BLaER1 treated with 17β-estradiol and CSF1 and Interleukin-3, amounts not matched to agents 10 nM and 100 nM (cell line): ENCODE measurements around the gene EIF5A.

ENCODE experiments used
- H3K27ac ChIP-seq, 11 experiments: shearing (Covaris generic); formaldehyde crosslinking; 2 replicates each; pipeline ENCODE4 v1.8.1; 2022
- H3K27me3 ChIP-seq, 11 experiments: shearing (Covaris generic); formaldehyde crosslinking; 2 replicates each; pipeline ENCODE4 v1.8.1; 2022
- H3K36me3 ChIP-seq, 11 experiments: shearing (Covaris generic); formaldehyde crosslinking; 2 replicates each; pipeline ENCODE4 v1.8.1; 2022
- H3K4me1 ChIP-seq, 10 experiments: shearing (Covaris generic); formaldehyde crosslinking; 2 replicates each; pipeline ENCODE4 v1.8.1; 2022
- H3K4me2 ChIP-seq, 11 experiments: shearing (Covaris generic); formaldehyde crosslinking; 2 replicates each; pipeline ENCODE4 v1.8.1; 2022
- H3K4me3 ChIP-seq, 10 experiments: shearing (Covaris generic); formaldehyde crosslinking; 2 replicates each; pipeline ENCODE4 v1.8.1; 2022
- H3K9ac ChIP-seq, 11 experiments: shearing (Covaris generic); formaldehyde crosslinking; 2 replicates each; pipeline ENCODE4 v1.8.1; 2022
- H3K9me3 ChIP-seq, 11 experiments: shearing (Covaris generic); formaldehyde crosslinking; replicated peaks in 1 of 11; 2 replicates each; pipeline ENCODE4 v1.8.1; 2022
- H4K20me1 ChIP-seq, 11 experiments: shearing (Covaris generic); formaldehyde crosslinking; 2 replicates each; pipeline ENCODE4 v1.8.1; 2022
- Cebpa-rat ChIP-seq, 11 experiments: shearing (Covaris generic); IDR thresholded peaks; 2 replicates each; pipeline ENCODE4 v1.8.1; 2022

EIF5A gene

DNA sequence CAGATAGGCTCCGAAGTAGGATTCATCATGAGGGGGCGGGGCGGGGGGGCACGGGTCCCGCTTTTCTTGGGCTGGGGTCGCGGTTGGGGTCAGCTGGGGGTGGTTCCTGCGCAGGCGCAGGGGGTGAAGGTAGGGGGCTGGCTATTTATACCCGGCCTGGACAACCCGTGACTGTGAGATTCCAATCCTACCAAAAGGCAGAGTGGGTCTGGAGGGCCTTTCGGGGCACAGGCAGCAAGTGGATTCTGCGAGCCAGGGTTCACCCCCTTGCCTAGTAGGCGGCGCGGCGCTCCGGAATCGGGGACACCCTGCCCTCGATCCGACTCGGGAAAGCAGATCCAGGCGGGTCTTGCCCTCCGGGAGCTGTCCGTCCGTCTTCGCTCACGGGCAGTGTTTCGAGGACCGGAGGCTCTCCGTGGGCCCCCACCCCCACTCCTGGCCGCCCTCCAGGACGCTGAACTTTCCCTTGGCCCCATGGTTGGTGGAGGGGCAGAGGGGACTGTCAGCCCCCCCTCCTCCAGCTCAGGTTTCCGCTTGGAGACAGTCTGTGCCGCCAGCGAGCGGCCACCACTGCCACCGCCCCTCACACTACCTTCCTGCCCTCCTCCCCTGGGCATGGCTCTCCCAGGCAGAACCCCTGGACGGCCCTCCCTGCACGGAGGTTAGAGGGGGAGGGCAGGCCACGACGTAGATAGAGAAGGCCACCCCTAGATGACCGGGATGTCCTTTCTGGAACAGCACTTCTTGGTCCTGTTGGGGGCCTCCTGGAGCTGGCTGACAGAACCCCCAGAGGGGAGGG is 25.3 kb upstream of the EIF5A start:
- Histone ChIP-seq H3K27me3 (peaks cover 7 to 16% (median 11%) of the 10 kb centered on the region in 11 experiments; a peak in 19 of 22 replicates), H3K27ac (peak overlapping the region in 9 of 11 experiments; percentile 8 to 74 (median 45); a peak in 10 of 22 replicates), H3K4me1 (peaks cover 26 to 46% (median 36%) of the 10 kb centered on the region in 10 experiments), H3K9ac (peak overlapping the region; percentile 55 to 83 (median 72); a peak in 21 of 22 replicates), H3K36me3 (no peaks in the 10 kb centered on the region), H4K20me1 (no peaks in the 10 kb centered on the region; a peak in 2 of 22 replicates), H3K4me3 (peak overlapping the region; percentile 58 to 75 (median 64)), H3K4me2 (peak overlapping the region; percentile 98 to 100 (median 100)), H3K9me3 (no peaks in the 10 kb centered on the region)
- no peak for TF ChIP-seq Cebpa-rat (IDR thresholded peaks at IDR 0.05)

DNA sequence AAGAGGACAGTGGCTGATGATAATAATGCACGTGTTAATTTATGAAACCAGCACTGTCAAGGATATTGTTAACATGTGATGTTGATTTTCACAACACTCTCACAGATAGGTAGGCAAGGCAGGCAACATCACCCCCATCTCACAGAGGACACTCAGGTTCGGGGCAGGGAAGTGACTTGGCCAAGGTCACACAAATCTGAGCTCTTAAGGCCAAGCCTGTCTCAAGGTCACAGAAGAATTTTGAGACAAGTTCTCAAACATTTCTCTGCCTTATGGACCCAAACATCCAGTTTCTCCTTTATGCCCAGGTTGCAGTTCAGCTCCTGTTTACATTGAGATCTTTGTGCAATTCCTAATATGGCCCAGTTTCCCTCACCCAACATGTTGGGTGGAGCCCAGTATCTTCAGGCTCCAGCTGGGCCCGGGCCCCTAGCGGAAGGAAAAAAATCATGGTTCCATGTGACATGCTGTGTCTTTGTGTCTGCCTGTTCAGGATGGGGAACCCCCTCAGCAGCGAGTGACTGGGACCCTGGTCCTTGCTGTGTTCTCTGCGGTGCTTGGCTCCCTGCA is 24.6 kb upstream of the EIF5A start:
- H3K9ac ChIP-seq: peak overlapping the region in 8 of 11 experiments; percentile 17 to 83 (median 71); a peak in 6 of 22 replicates
- no peaks in the 10 kb centered on the region; a peak in 2 of 22 replicates for H4K20me1 ChIP-seq
- TF ChIP-seq Cebpa-rat (IDR thresholded peaks at IDR 0.05): no peak
- H3K4me2 ChIP-seq: peak overlapping the region; percentile 98 to 100 (median 100)
- H3K4me1 ChIP-seq: peaks cover 26 to 46% (median 36%) of the 10 kb centered on the region in 10 experiments
- H3K27ac ChIP-seq: peak overlapping the region in 4 of 11 experiments; percentile 22 to 52 (median 36); a peak in 4 of 22 replicates
- H3K27me3 ChIP-seq: peaks cover 7 to 17% (median 11%) of the 10 kb centered on the region in 11 experiments; a peak in 19 of 22 replicates
- H3K4me3 ChIP-seq: peak overlapping the region in 7 of 10 experiments; percentile 4 to 68 (median 64); a peak in 7 of 20 replicates
- H3K9me3 ChIP-seq: no peaks in the 10 kb centered on the region
- no peaks in the 10 kb centered on the region for H3K36me3 ChIP-seq

DNA sequence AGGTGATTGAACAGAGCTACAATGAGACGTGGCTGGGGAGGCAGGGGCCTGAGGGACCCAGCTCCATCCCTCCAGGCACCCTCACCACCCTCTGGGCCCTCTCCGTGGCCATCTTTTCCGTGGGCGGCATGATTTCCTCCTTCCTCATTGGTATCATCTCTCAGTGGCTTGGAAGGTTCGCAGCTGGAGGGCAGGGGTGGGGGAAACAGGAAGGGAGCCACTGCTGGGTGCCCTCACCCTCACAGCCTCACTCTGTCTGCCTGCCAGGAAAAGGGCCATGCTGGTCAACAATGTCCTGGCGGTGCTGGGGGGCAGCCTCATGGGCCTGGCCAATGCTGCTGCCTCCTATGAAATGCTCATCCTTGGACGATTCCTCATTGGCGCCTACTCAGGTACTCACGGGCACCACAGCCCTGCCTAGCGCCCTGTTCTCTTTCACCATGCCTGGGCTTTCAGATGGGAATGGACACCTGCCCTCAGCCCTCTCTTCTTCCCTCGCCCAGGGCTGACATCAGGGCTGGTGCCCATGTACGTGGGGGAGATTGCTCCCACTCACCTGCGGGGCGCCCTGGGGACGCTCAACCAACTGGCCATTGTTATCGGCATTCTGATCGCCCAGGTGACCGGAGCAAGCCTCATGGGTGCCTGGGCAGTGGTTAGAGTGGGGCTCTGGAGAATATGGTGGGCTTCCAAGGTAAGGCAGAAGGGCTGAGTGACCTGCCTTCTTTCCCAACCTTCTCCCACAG is 23.8 kb upstream of the EIF5A start:
- peak overlapping the region in 3 of 11 experiments; percentile 17 to 40 (median 18); a peak in 3 of 22 replicates for H3K9ac ChIP-seq
- peak overlapping the region in 3 of 11 experiments; percentile 22 to 52 (median 39); a peak in 4 of 22 replicates for H3K27ac ChIP-seq
- H3K4me3 ChIP-seq: peak overlapping the region in 1 of 10 experiments; percentile 4; a peak in 1 of 20 replicates
- H3K4me1 ChIP-seq: peaks cover 26 to 46% (median 36%) of the 10 kb centered on the region in 10 experiments
- H3K27me3 ChIP-seq: peaks cover 7 to 21% (median 11%) of the 10 kb centered on the region in 11 experiments; a peak in 19 of 22 replicates
- no peaks in the 10 kb centered on the region for H3K9me3 ChIP-seq
- H4K20me1 ChIP-seq: no peaks in the 10 kb centered on the region; a peak in 2 of 22 replicates
- H3K36me3 ChIP-seq: no peaks in the 10 kb centered on the region
- H3K4me2 ChIP-seq: peak overlapping the region; percentile 98 to 100 (median 100)
- no peak for TF ChIP-seq Cebpa-rat (IDR thresholded peaks at IDR 0.05)

DNA sequence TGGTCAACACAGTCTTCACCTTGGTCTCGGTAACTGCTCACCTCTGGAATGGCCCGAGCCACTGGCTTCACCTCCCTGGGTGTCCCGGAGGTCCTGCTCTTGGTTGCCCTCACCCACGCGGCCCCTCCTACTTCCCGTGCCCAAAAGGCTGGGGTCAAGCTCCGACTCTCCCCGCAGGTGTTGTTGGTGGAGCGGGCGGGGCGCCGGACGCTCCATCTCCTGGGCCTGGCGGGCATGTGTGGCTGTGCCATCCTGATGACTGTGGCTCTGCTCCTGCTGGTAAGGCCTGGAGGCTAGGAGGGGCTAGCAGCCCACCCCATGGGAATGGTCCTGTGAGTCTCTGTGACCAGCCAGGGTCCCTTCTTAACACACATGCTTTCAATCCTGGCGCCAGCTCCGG is 22.5 kb upstream of the EIF5A start:
- Histone ChIP-seq H3K4me1 (peaks cover 26 to 46% (median 36%) of the 10 kb centered on the region in 10 experiments), H3K4me2 (no peak overlapping the region), H3K36me3 (no peaks in the 10 kb centered on the region), H3K27me3 (peaks cover 7 to 21% (median 11%) of the 10 kb centered on the region in 11 experiments; a peak in 19 of 22 replicates), H3K9ac (no peak overlapping the region), H3K27ac (no peak overlapping the region), H3K4me3 (no peak overlapping the region), H4K20me1 (no peaks in the 10 kb centered on the region; a peak in 2 of 22 replicates), H3K9me3 (no peaks in the 10 kb centered on the region)
- no peak for TF ChIP-seq Cebpa-rat (IDR thresholded peaks at IDR 0.05)

DNA sequence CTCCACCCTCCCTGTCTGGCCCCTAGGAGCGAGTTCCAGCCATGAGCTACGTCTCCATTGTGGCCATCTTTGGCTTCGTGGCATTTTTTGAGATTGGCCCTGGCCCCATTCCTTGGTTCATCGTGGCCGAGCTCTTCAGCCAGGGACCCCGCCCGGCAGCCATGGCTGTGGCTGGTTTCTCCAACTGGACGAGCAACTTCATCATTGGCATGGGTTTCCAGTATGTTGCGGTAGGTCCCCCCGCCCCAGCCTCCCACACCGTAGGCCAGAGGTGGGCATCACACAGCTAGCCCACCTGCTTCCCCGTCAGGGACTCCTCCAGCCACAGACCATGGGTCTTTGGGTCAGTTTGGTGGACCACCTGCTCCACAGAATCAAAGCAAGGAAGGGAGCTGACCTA is 21.7 kb upstream of the EIF5A start:
- peaks cover 8 to 29% (median 16%) of the 10 kb centered on the region in 11 experiments; a peak in 20 of 22 replicates for H3K27me3 ChIP-seq
- no peak overlapping the region for H3K4me3 ChIP-seq

DNA sequence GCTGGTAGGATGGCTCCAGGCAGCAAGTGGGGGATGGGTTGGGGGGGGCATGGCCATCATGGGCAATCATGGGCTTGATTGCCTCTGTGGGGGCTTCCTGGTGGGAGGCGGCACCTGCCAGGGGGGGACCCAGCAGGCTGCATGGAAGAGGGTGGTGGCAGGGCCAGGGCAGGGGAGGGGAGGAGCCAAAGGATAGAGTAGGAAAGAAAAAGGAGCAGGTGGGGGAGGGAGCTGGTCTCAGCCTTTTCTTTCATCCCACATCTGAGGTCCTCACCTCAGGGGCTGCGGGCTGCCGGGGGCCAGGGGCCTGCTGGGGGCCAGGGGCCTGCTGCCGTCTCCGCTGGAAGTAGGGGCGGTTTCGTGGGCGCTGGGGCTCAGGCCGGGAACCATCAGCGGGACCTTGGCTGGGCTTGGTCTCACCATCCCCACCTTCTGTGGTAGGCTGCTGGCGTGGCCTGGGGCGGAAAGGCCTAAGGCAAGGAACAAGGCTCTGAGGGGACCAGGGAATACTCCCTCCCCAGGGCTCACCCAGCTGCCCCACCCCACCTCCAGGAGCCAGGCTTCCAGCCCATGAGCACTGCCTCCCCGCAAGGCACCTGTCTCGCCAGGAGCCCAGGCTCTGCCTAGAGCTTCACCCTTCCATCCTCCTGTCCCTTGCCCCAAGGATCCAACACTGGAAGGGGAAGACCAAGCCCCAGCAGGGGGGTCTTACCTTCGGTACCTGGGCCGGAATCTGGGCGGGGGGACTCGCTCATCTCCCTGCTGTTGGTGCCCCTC is 18.0 kb upstream of the EIF5A start:
- no peak overlapping the region for H3K27ac ChIP-seq
- H3K9ac ChIP-seq: no peak overlapping the region
- H3K9me3 ChIP-seq: no peaks in the 10 kb centered on the region
- H4K20me1 ChIP-seq: peaks cover 0 to 11% (median 0%) of the 10 kb centered on the region in 11 experiments; a peak in 3 of 22 replicates
- no peak for TF ChIP-seq Cebpa-rat (IDR thresholded peaks at IDR 0.05)
- H3K4me2 ChIP-seq: no peak overlapping the region
- H3K4me1 ChIP-seq: peaks cover 0 to 29% (median 25%) of the 10 kb centered on the region in 10 experiments; a peak in 17 of 20 replicates
- H3K27me3 ChIP-seq: peaks cover 32 to 53% (median 40%) of the 10 kb centered on the region in 11 experiments
- H3K36me3 ChIP-seq: no peaks in the 10 kb centered on the region
- H3K4me3 ChIP-seq: no peak overlapping the region

More for the DNA sequence above, 21.7 kb upstream of the EIF5A start:
- H3K27ac ChIP-seq: no peak overlapping the region
- no peak overlapping the region for H3K9ac ChIP-seq
- no peak for TF ChIP-seq Cebpa-rat (IDR thresholded peaks at IDR 0.05)
- no peaks in the 10 kb centered on the region; a peak in 2 of 22 replicates for H4K20me1 ChIP-seq
- H3K4me1 ChIP-seq: peaks cover 26 to 42% (median 35%) of the 10 kb centered on the region in 10 experiments
- no peaks in the 10 kb centered on the region for H3K36me3 ChIP-seq
- no peak overlapping the region for H3K4me2 ChIP-seq
- no peaks in the 10 kb centered on the region for H3K9me3 ChIP-seq

DNA sequence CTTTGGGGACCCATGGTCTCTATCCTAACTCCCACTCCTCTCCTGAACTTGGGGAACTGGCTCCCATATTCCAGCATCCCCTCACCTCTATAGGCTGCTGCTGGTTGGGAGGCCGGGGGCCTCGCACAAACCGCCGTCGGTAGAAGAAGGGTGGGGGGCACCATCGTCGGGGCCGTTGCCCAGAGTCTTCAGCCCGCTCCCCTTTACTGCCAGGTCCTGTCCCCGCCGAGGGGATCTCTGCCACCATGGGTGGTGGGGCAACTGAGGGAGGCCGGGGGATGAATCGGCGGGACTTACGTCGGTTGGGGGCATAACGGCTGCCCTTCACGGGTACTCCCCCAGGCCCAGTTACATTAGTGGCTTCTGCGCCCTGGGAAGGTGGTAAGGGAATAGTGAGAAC is 17.3 kb upstream of the EIF5A start:
- Histone ChIP-seq H3K27ac (no peak overlapping the region), H3K9ac (no peak overlapping the region), H4K20me1 (peaks cover 0 to 11% (median 0%) of the 10 kb centered on the region in 11 experiments; a peak in 3 of 22 replicates), H3K4me1 (peaks cover 4 to 33% (median 30%) of the 10 kb centered on the region in 10 experiments; a peak in 19 of 20 replicates), H3K9me3 (no peaks in the 10 kb centered on the region), H3K4me3 (no peak overlapping the region), H3K4me2 (no peak overlapping the region), H3K27me3 (peaks cover 39 to 61% (median 47%) of the 10 kb centered on the region in 11 experiments), H3K36me3 (no peaks in the 10 kb centered on the region)
- TF ChIP-seq Cebpa-rat (IDR thresholded peaks at IDR 0.05): no peak

DNA sequence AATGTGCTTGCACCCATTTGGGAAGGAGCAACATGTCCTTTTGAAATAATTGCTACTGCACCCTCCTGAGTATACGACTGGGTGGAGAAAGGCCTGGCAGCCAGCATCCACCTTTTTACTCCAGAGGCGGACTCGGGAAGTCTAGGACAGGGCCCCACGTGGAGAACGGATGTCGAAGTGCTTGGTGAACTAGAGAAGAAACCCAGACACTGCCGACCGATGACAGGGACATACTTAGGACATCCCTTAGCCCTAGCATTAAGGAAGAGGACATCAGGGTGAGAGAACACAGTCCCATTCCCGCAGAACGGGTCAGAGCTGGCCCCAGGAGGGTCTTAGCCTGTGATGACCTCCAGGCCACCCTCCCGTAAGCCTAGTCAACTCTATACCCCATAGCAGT is 16.7 kb upstream of the EIF5A start:
- Histone ChIP-seq H3K27ac (no peak overlapping the region), H3K4me1 (peaks cover 4 to 39% (median 36%) of the 10 kb centered on the region in 10 experiments; a peak in 19 of 20 replicates), H3K36me3 (no peaks in the 10 kb centered on the region), H4K20me1 (peaks cover 0 to 13% (median 0%) of the 10 kb centered on the region in 11 experiments; a peak in 3 of 22 replicates), H3K27me3 (peaks cover 44 to 66% (median 52%) of the 10 kb centered on the region in 11 experiments), H3K4me2 (no peak overlapping the region), H3K9ac (no peak overlapping the region), H3K4me3 (no peak overlapping the region), H3K9me3 (no peaks in the 10 kb centered on the region)
- TF ChIP-seq Cebpa-rat (IDR thresholded peaks at IDR 0.05): no peak
